GM19099 (cell line): ENCODE data around the gene SYF2.

Experiments
- POLR2A ChIP-seq: IDR thresholded peaks from 3 replicates; pipeline ENCODE4 v1.6.1; 2011; ENCODE audit warnings: low read depth; ENCODE audit not compliant: insufficient read length; ENCODE audit errors: extremely low read depth

Gene SYF2

DNA sequence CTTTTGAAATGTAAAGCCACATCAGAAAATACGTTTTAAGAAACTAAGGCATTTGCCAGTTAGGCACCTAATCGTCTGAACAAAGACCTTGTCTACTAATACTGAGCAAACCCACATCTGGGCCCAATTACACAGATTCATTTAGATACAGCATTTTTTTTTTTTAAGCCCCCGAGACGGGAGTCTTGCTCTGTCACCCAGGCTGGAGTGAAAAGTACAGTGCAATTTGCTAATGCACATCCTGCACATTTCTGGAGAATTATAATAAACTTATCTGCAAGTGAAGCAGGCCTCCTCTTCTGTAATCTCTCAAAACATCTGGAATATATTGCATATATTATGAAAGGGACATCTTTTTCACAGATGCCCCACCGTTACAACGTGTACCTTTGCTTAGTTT lies 11.6 kb upstream of the SYF2 start:
- TF ChIP-seq POLR2A: no peak

DNA sequence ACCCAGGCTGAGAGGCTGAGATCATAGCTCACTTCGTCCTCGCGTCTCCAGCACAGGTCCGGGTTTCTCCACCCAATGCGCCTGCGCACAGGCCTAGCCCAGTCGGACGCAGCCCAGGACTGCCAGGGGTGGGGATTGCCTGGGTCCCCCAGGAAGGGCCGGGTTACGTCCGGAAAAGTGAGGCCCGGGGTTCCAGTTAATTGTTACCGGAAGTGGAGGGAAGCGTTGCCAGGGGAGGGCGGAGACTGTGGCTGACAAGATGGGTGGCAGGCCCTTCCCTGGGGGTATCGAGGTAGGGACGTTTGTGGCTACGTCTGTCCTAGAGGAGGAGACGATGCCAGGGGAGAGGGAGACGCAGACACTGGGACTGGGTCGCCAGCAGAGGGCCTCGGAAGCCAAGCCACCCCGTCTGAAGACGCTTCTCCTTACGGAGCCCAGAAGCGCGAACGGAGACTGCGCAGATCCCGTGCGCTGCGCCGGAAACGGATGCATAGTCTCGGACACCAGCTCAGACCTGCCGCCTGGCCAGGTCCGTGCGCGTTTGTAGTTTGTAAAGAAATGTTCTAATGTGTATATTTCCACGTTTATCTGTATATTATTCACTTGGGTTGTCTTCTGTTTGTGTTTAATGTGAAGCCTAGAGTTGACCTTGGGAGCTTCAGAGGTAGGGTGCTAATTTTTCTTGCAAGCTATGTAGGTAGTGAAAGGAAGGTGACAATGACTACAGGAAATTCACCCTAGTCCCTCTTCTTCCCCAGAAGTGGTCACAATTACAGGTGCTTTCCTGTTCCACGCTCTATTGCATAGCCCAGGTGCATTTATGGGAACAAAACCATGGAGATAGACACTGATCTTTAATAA lies 7.6 kb upstream of the SYF2 start:
- peak; percentile 65 for TF ChIP-seq POLR2A

DNA sequence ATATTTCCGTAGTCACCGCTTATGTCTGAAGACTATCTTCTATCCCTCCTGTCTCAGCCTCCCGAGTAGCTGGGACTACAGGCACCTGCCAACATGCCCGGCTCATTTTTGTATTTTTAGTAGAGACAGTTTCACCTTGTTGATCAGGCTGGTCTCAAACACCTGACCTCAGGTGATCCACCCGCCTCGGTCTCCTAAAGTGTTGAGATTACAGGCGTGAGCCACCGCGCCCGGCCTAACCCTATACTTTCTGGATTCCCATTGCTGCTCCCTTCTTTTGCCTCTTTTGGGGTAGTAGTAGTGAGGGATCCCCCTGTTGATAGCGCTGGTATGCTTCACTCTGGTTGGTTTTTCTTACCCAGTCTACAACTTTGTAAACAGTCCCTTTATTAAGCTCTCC lies 5.7 kb upstream of the SYF2 start:
- no peak for TF ChIP-seq POLR2A

- TF ChIP-seq POLR2A: peak; percentile 34
These were observed 823 bp upstream of the SYF2 start for GRCh38 chr1:25232866-25233784.

GRCh38 chr1:25223471-25223870 lies 8.8 kb downstream of the SYF2 start:
- TF ChIP-seq POLR2A: no peak

DNA sequence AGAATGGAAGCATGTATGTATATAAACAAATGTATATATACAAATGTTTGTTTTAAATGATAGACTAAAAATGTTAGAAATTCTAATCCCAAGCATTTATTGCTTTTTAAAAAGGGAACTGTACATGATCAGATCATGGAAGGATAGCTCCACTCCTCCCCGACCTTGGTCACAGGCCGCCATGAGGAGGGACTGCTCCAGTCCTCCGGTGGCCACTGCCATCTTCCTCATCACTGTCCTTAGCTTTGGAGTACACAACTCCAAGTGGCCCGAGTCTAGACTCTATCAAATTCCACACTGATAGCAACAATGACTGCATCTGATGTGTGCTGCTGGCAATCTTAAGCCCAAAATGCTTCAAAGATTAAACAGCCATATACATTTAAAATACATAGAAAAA lies 9.7 kb downstream of the SYF2 start:
- TF ChIP-seq POLR2A: no peak

- no peak for TF ChIP-seq POLR2A
These were observed 11.6 kb downstream of the SYF2 start for GRCh38 chr1:25220666-25221065.

DNA sequence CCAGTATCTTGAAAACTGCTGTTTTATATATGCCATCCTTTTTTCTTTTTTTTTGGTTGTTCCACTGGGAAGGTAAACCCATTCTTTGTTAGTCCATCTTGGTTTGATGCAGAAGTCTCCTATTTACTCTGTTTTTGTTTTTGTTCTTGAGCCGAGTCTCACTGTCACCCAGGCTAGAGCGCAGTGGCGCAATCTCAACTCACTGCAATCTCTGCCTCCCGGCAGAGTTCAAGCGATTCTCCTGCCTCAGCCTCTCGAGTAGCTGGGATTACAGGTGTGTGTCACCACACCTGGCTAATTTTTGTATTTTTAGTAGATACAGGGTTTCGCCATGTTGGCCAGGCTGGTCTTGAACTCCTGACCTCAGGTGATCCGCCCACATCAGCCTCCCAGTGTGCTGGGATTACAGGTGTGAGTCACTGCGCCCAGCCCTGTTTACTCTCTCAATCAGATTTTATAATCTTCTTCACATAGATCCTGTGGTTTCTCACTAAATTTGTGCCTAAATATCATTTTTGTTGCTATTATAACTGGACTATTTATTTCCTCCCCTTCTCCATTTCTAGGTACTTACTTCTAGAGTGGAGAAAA lies 12.5 kb downstream of the SYF2 start:
- TF ChIP-seq POLR2A: no peak

- no peak for TF ChIP-seq POLR2A
These were observed 14.6 kb downstream of the SYF2 start for GRCh38 chr1:25217598-25218232.

DNA sequence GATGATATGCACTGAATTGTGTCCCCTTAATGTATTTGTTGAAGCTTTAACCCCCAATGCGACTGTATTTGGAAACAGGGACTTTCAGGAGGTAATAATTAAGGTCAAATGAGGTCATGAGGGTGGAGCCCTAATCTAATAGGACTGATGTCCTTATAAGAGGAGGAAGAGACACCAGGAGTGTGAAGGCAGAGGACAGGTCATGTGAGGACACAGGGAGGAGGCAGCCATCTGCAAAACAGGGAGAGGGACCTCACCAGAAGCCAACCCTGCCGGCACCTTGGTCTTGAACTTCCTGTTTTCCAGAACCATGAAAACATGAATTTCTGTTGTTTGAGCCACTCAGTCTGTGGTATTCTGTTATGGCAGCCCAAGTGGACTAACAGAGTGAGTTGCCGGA lies 15.3 kb downstream of the SYF2 start:
- no peak for TF ChIP-seq POLR2A

GRCh38 chr1:25216123-25216522 lies 16.2 kb downstream of the SYF2 start:
- TF ChIP-seq POLR2A: no peak

DNA sequence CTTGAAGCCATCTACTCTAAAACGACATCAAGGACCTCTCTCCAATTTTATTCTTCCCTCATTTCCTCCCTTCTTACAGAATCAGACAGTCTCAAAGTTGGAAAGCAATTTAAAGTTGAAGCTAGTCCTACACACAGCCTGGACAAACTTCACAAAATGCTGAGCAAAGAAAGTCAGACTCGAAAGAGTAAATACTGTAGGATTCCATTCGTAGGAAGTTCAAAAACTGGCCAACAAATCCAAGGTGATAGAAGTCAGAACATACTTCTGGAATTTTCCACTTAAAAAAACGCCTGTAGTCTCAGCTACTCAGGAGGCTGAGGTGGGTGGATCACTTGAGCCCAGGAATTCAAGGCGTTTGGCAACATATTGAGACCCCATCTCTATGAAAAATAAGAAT lies 19.6 kb downstream of the SYF2 start:
- TF ChIP-seq POLR2A: no peak

DNA sequence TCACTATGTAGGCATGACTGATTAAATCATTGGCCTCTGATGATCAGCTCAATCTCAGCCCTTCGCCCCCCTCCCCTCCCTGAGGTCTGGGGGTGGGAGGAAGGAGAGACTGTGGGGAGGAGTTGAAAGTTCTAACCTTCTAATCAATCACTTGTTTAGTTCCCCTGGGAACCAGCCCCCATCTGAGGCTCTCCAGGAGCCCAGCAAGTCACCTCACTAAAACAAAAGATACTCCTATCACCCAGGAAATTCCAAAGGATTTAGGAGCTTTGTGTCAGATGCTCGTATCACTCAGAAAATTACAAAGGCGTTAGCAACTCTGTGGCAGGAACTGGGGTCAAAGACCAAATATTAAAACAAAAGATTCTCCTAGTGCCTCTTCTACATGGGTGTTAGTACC lies 21.6 kb downstream of the SYF2 start:
- TF ChIP-seq POLR2A: no peak

GRCh38 chr1:25209516-25209915 lies 22.8 kb downstream of the SYF2 start:
- TF ChIP-seq POLR2A: no peak
